K562 (cell line): ENCODE data around the gene TBC1D16. TPM values are rescaled to one million over a fixed set of nuclear protein-coding genes. Genes with fewer than 3 reads are reported as not detected.
A peak's percentile ranks its signal among the peaks of the same experiment; 100 is the strongest.

ENCODE experiments used
- CEBPB ChIP-seq: fragments of 450-650 bp; IDR thresholded peaks from 2 replicates; pipeline ENCODE4 v1.6.1; 2016; ENCODE audit warnings: missing genetic modification characterization, missing compliant biosample characterization
- ELF4 ChIP-seq: fragments of 450-650 bp; formaldehyde crosslinking; IDR thresholded peaks from 2 replicates; pipeline ENCODE4 v1.4.0; 2022; ENCODE audit warnings: missing genetic modification characterization
- HDGF ChIP-seq: fragments of 450-650 bp; IDR thresholded peaks from 2 replicates; pipeline ENCODE4 v1.6.1; 2016
- HOXB6 ChIP-seq: fragments of 250-450 bp; sonication (Bioruptor Pico); IDR thresholded peaks from 2 replicates; pipeline ENCODE4 v1.5.1; 2022; ENCODE audit warnings: mild to moderate bottlenecking, borderline replicate concordance
- PRPF4 ChIP-seq: fragments of 200-400 bp; formaldehyde crosslinking; IDR thresholded peaks from one replicate; pipeline ENCODE4 v1.6.1; 2017; ENCODE audit warnings: low read length, low read depth, mild to moderate bottlenecking; ENCODE audit not compliant: insufficient read depth, poor library complexity, severe bottlenecking
- RAD21 ChIP-seq, 2 experiments: fragments of 250-450 bp in 1 of 2; fragments of 450-650 bp in 1 of 2; sonication (Bioruptor Pico) in 1 of 2; formaldehyde crosslinking in 1 of 2; IDR thresholded peaks in 1 of 2; conservative IDR thresholded peaks in 1 of 2; 2 replicates each; pipeline versions ENCODE4 v1.4.0 to v1.8.0; 2020 to 2022; ENCODE audit warnings: mild to moderate bottlenecking in 2 of 2, moderate library complexity in 1 of 2
- STAT5A ChIP-seq: IDR thresholded peaks from 2 replicates; pipeline ENCODE4 v1.6.1; 2012; ENCODE audit warnings: low read length, inconsistent platforms, borderline replicate concordance
- ZNF778 ChIP-seq: fragments of 450-650 bp; formaldehyde crosslinking; IDR thresholded peaks from 2 replicates; pipeline ENCODE4 v1.4.0; 2020; ENCODE audit warnings: mild to moderate bottlenecking, moderate library complexity
- polyA plus RNA-seq, 8 experiments: library from polyadenylated mRNA; depleted of rRNA in 4 of 8; stranded (reverse) in 5 of 8; unstranded in 3 of 8; fragments of >200 nt; fragmentation: Nextera tagmentation in 2 of 8; fragmentation: Illumina TruSeq in 1 of 8; extraction: Ambion mirVana in 2 of 8; extraction: Trizol in 1 of 8; gene quantifications; 2 replicates each; pipeline versions ENCODE4 v1.2.1 to v1.2.3, GENCODE V29; 2011 to 2014; ENCODE audit warnings: inconsistent platforms in 1 of 8, missing spikeins in 1 of 8
- total RNA-seq, 7 experiments: library from RNA; depleted of rRNA in 6 of 7; stranded (reverse); fragments of >200 nt in 6 of 7; fragmentation: Illumina TruSeq in 2 of 7; extraction: Trizol in 2 of 7; gene quantifications; 2 replicates each; pipeline versions ENCODE4 v1.2.1 to v1.2.3, GENCODE V29; 2011 to 2021; ENCODE audit warnings: low replicate concordance in 1 of 7
- TF ChIP-seq, protein P1 (sequence below): fragments of 250-450 bp; sonication (Bioruptor Pico); IDR thresholded peaks from 2 replicates; pipeline ENCODE4 v1.8.0; 2022; ENCODE audit warnings: moderate library complexity, mild to moderate bottlenecking, inconsistent platforms
- TF ChIP-seq, protein P2 (sequence below): fragments of 450-650 bp; IDR thresholded peaks from 2 replicates; pipeline ENCODE4 v1.6.1; 2016
- TF ChIP-seq, protein P3 (sequence below), 3 experiments: IDR thresholded peaks in 2 of 3; conservative IDR thresholded peaks in 1 of 3; 2 replicates each; pipeline ENCODE4 v1.5.1; 2011 to 2012; ENCODE audit warnings: low read length in 3 of 3, mild to moderate bottlenecking in 3 of 3, control low read depth in 2 of 3, improper control_type of control experiment in 1 of 3, inconsistent platforms in 1 of 3, low read depth in 1 of 3, mixed read lengths in 1 of 3, moderate library complexity in 1 of 3; ENCODE audit not compliant: insufficient read depth in 2 of 3
- TF ChIP-seq, protein P4 (sequence below): sonication (generic); formaldehyde crosslinking; IDR thresholded peaks from 2 replicates; pipeline ENCODE4 v1.8.1; 2023; ENCODE audit warnings: mild to moderate bottlenecking, missing genetic modification reagents
- TF ChIP-seq, protein P5 (sequence below): IDR thresholded peaks from 2 replicates; pipeline ENCODE4 v1.6.1; 2014; ENCODE audit warnings: antibody characterized with exemption
- TF ChIP-seq, protein P6 (sequence below): fragments of 250-450 bp; sonication (Bioruptor Pico); IDR thresholded peaks from 2 replicates; pipeline ENCODE4 v1.5.0; 2020; ENCODE audit warnings: mild to moderate bottlenecking, borderline replicate concordance

TBC1D16 gene
- total and polyA plus RNA-seq, 9 of the 15 experiments (the other 6 are each of a cell fraction or from before 2014, with no cell fraction given): 0.01 to 0.20 (median 0.03) TPM; not detected in 1

DNA sequence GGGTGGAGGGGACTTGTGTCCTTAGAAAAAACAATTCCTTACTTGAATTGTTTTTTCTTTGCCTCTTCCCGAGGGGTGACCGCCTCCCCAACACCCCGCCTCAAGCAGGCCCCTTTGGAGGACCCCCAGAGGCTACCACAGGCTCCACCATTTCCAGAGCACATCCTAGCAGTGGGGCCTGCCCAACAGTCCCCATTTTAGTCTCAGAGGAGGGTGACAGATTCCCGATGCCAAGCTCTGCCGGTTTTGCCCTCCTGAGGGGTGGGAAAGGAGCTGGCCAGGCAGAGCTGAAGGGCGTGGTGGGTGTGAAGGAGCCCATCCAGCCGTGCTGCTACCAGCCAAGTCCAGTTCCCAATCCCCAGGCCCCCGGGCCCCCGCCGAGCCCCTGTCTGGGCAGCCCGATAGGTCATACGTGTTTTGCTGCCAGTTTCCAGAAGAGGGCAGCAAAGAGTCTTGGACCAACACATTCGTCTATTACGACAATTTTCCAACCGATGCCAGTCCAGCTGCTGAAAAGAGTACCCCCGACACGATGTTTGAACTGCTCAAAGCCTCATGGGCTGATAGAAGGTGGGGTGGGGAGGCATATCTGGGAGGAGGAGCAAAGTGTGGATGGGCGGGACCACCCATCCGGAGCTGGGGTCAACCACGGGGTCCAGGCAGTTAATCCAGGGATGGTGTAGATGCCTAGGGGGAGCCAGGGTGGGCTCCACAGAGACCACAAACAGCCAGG, 46.9 kb upstream of the TBC1D16 start (continued):
- TF ChIP-seq, protein P1, sequence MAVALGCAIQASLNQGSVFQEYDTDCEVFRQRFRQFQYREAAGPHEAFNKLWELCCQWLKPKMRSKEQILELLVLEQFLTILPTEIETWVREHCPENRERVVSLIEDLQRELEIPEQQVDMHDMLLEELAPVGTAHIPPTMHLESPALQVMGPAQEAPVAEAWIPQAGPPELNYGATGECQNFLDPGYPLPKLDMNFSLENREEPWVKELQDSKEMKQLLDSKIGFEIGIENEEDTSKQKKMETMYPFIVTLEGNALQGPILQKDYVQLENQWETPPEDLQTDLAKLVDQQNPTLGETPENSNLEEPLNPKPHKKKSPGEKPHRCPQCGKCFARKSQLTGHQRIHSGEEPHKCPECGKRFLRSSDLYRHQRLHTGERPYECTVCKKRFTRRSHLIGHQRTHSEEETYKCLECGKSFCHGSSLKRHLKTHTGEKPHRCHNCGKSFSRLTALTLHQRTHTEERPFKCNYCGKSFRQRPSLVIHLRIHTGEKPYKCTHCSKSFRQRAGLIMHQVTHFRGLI (CRISPR knock-in tag): no peak
- TF ChIP-seq STAT5A (no peak), RAD21 (CRISPR knock-in tag; conservative IDR thresholded peaks at IDR 0.05 in 1 of 2, IDR thresholded peaks at IDR 0.05 in 1 of 2) (peak; percentile 29 to 60), PRPF4 (no peak), ELF4 (CRISPR knock-in tag) (no peak), CEBPB (tag) (no peak), ZNF778 (CRISPR knock-in tag) (no peak), HOXB6 (CRISPR knock-in tag) (no peak), HDGF (no peak)
- TF ChIP-seq, protein P2, sequence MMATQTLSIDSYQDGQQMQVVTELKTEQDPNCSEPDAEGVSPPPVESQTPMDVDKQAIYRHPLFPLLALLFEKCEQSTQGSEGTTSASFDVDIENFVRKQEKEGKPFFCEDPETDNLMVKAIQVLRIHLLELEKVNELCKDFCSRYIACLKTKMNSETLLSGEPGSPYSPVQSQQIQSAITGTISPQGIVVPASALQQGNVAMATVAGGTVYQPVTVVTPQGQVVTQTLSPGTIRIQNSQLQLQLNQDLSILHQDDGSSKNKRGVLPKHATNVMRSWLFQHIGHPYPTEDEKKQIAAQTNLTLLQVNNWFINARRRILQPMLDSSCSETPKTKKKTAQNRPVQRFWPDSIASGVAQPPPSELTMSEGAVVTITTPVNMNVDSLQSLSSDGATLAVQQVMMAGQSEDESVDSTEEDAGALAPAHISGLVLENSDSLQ: no peak
- TF ChIP-seq, protein P3, sequence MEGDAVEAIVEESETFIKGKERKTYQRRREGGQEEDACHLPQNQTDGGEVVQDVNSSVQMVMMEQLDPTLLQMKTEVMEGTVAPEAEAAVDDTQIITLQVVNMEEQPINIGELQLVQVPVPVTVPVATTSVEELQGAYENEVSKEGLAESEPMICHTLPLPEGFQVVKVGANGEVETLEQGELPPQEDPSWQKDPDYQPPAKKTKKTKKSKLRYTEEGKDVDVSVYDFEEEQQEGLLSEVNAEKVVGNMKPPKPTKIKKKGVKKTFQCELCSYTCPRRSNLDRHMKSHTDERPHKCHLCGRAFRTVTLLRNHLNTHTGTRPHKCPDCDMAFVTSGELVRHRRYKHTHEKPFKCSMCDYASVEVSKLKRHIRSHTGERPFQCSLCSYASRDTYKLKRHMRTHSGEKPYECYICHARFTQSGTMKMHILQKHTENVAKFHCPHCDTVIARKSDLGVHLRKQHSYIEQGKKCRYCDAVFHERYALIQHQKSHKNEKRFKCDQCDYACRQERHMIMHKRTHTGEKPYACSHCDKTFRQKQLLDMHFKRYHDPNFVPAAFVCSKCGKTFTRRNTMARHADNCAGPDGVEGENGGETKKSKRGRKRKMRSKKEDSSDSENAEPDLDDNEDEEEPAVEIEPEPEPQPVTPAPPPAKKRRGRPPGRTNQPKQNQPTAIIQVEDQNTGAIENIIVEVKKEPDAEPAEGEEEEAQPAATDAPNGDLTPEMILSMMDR (IDR thresholded peaks at IDR 0.05 in 2 of 3, conservative IDR thresholded peaks at IDR 0.05 in 1 of 3; ENCODE audit: insufficient read depth in 2 of 3, low read depth in 1 of 3, low read length in 3 of 3): peak; percentile 67 to 73 (median 68)
- TF ChIP-seq, protein P4, sequence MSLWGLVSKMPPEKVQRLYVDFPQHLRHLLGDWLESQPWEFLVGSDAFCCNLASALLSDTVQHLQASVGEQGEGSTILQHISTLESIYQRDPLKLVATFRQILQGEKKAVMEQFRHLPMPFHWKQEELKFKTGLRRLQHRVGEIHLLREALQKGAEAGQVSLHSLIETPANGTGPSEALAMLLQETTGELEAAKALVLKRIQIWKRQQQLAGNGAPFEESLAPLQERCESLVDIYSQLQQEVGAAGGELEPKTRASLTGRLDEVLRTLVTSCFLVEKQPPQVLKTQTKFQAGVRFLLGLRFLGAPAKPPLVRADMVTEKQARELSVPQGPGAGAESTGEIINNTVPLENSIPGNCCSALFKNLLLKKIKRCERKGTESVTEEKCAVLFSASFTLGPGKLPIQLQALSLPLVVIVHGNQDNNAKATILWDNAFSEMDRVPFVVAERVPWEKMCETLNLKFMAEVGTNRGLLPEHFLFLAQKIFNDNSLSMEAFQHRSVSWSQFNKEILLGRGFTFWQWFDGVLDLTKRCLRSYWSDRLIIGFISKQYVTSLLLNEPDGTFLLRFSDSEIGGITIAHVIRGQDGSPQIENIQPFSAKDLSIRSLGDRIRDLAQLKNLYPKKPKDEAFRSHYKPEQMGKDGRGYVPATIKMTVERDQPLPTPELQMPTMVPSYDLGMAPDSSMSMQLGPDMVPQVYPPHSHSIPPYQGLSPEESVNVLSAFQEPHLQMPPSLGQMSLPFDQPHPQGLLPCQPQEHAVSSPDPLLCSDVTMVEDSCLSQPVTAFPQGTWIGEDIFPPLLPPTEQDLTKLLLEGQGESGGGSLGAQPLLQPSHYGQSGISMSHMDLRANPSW (CRISPR knock-in tag): no peak
- TF ChIP-seq, protein P5, sequence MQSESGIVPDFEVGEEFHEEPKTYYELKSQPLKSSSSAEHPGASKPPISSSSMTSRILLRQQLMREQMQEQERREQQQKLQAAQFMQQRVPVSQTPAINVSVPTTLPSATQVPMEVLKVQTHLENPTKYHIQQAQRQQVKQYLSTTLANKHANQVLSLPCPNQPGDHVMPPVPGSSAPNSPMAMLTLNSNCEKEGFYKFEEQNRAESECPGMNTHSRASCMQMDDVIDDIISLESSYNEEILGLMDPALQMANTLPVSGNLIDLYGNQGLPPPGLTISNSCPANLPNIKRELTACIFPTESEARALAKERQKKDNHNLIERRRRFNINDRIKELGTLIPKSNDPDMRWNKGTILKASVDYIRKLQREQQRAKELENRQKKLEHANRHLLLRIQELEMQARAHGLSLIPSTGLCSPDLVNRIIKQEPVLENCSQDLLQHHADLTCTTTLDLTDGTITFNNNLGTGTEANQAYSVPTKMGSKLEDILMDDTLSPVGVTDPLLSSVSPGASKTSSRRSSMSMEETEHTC: no peak
- TF ChIP-seq, protein P6, sequence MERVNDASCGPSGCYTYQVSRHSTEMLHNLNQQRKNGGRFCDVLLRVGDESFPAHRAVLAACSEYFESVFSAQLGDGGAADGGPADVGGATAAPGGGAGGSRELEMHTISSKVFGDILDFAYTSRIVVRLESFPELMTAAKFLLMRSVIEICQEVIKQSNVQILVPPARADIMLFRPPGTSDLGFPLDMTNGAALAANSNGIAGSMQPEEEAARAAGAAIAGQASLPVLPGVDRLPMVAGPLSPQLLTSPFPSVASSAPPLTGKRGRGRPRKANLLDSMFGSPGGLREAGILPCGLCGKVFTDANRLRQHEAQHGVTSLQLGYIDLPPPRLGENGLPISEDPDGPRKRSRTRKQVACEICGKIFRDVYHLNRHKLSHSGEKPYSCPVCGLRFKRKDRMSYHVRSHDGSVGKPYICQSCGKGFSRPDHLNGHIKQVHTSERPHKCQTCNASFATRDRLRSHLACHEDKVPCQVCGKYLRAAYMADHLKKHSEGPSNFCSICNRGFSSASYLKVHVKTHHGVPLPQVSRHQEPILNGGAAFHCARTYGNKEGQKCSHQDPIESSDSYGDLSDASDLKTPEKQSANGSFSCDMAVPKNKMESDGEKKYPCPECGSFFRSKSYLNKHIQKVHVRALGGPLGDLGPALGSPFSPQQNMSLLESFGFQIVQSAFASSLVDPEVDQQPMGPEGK: no peak
